Ovary (tissue), 3 donors: ENCODE data around the gene YWHAB.

Experiments
- CTCF ChIP-seq, 3 donors: fragments of 450-650 bp in 2 of 3; fragments of 200-600 bp in 1 of 3; IDR thresholded peaks; one replicate each; pipeline versions ENCODE4 v1.5.1 to v1.8.0; 2016 to 2022; ENCODE audit warnings: antibody characterized with exemption in 3 of 3, mild to moderate bottlenecking in 1 of 3
- EP300 ChIP-seq: sonication (generic); formaldehyde crosslinking; IDR thresholded peaks from one replicate; pipeline ENCODE4 v1.6.1; 2017; ENCODE audit warnings: antibody characterized with exemption
- donor health status: DM: no; HTN: no; CAD: no.

GRCh38 chr20:44843876-44844275 lies 41.6 kb upstream of the YWHAB start:
- TF ChIP-seq CTCF (IDR thresholded peaks at IDR 0.05) (no peak), EP300 (no peak)
